Upper lobe of left lung (tissue), 6 donors: ENCODE results near the gene VOPP1. TPM values are rescaled to one million over a fixed set of nuclear protein-coding genes. Genes with fewer than 3 reads are reported as not detected.
A peak's percentile ranks its signal among the peaks of the same experiment; 100 is the strongest.

Experiments
- ATAC-seq, 2 donors: fragments of 200-7000 bp; cut with Tn5 transposase; one replicate each; pipeline ENCODE4 v1.9.1; 2022; ENCODE audit warnings: mild to moderate bottlenecking in 2 of 2, moderate library complexity in 2 of 2; ENCODE audit not compliant: low FRiP score in 2 of 2
- DNase-seq, 2 donors: peaks; one replicate each; pipeline ENCODE4 v3.0.0-alpha.2; 2019 to 2020
- H3K27ac ChIP-seq, 4 donors: fragments of 200-600 bp; sonication (generic); one replicate each; pipeline ENCODE4 v1.5.1; 2016 to 2019
- H3K27me3 ChIP-seq, 4 donors: fragments of 200-600 bp; sonication (generic); one replicate each; pipeline ENCODE4 v1.5.1; 2017 to 2019
- H3K36me3 ChIP-seq, 4 donors: fragments of 200-600 bp; sonication (generic); one replicate each; pipeline ENCODE4 v1.5.1; 2016 to 2019
- H3K4me1 ChIP-seq, 4 donors: fragments of 200-600 bp; sonication (generic); one replicate each; pipeline ENCODE4 v1.5.1; 2018 to 2019
- H3K4me3 ChIP-seq, 4 donors: fragments of 200-600 bp; sonication (generic); one replicate each; pipeline ENCODE4 v1.5.1; 2017 to 2019; ENCODE audit warnings: mild to moderate bottlenecking in 2 of 4, moderate library complexity in 1 of 4
- H3K9me3 ChIP-seq, 4 donors: fragments of 200-600 bp; sonication (generic); one replicate each; pipeline ENCODE4 v1.5.1; 2018 to 2019
- CTCF ChIP-seq, 6 experiments: fragments of 450-650 bp in 4 of 6; fragments of 200-600 bp in 2 of 6; sonication (generic) in 2 of 6; IDR thresholded peaks; one replicate each; pipeline ENCODE4 v1.5.1; 2016 to 2019; ENCODE audit warnings: antibody characterized with exemption in 6 of 6
- EP300 ChIP-seq, 4 donors: sonication (generic); formaldehyde crosslinking; IDR thresholded peaks; one replicate each; pipeline ENCODE4 v1.5.1; 2017; ENCODE audit warnings: antibody characterized with exemption in 4 of 4, control low read depth in 2 of 4
- POLR2A ChIP-seq, 4 donors: fragments of 450-650 bp; IDR thresholded peaks; one replicate each; pipeline ENCODE4 v1.5.1; 2016 to 2017; ENCODE audit warnings: antibody characterized with exemption in 4 of 4, mild to moderate bottlenecking in 2 of 4
- POLR2AphosphoS5 ChIP-seq, 2 donors: sonication (generic); formaldehyde crosslinking; IDR thresholded peaks; one replicate each; pipeline ENCODE4 v1.5.1; 2017; ENCODE audit warnings: antibody characterized with exemption in 2 of 2
- WGBS, 2 donors: methylation state at CpG; one replicate each; pipeline ENCODE4 v1.1.5; 2017 to 2018; 5-methylcytosine and 5-hydroxymethylcytosine counted together
- total RNA-seq, 6 donors: library from RNA; depleted of rRNA in 4 of 6; stranded (reverse); fragments of >200 nt in 4 of 6; gene quantifications; one replicate each; pipeline versions ENCODE4 v1.1.0 to v1.2.1, GENCODE V29; 2016 to 2021
- donor health status: DM: no; HTN: no; CAD: no; lungs with moderate emphysema.
- donor health status: DM: no; HTN: yes; CAD: no; lungs with severe emphysema.

The VOPP1 gene
- total RNA-seq, 6 donors from 2014 or later = 27.2 to 67.6 (median 45.0) TPM

GRCh38 chr7:55534262-55534915, 37.9 kb downstream of the VOPP1 start:
- peaks cover 31 to 48% (median 45%) of the 10 kb centered on the region in 4 donors for H3K4me1 ChIP-seq
- TF ChIP-seq EP300 (IDR thresholded peaks at IDR 0.05) (peak in 1 of 4 donors; percentile 56), POLR2AphosphoS5 (IDR thresholded peaks at IDR 0.05) (peak; percentile 35 to 55), POLR2A (IDR thresholded peaks at IDR 0.05) (no peak)

DNA sequence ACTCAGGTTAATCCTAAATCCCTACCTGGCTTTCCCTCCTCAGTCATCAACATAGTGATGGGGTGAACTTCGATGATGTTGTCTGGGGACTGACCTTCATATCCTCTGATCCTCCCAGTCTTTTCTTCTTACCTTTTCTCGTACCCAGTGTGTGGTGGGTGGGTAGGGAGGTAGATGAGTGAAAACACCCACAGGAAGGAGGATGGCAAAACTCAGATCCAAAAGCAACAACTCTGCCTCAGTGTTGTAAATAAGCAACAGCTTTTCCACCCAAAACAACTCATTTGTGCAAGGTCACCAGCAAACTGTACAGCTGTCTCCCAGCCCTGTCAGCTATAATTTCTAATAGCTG, 38.6 kb downstream of the VOPP1 start:
- Histone ChIP-seq H3K4me1 (peaks cover 31 to 48% (median 45%) of the 10 kb centered on the region in 4 donors), H3K9me3 (no peaks in the 10 kb centered on the region), H3K27ac (peak overlapping the region; percentile 59 to 80 (median 64)), H3K27me3 (no peaks in the 10 kb centered on the region), H3K4me3 (no peak overlapping the region), H3K36me3 (no peaks in the 10 kb centered on the region)
- DNase-seq (no peak), ATAC-seq (no peak)
- TF ChIP-seq POLR2AphosphoS5 (IDR thresholded peaks at IDR 0.05) (no peak), EP300 (IDR thresholded peaks at IDR 0.05) (no peak), CTCF (IDR thresholded peaks at IDR 0.05) (no peak), POLR2A (IDR thresholded peaks at IDR 0.05) (no peak)
- 59 to 75% methylated on average over 2 of the region's 2 CpGs for WGBS, 2 donors

More at GRCh38 chr7:55534262-55534915, 37.9 kb downstream of the VOPP1 start:
- peak; percentile 72 to 81 for ATAC-seq
- H3K36me3 ChIP-seq = no peaks in the 10 kb centered on the region
- no peaks in the 10 kb centered on the region for H3K27me3 ChIP-seq
- no peaks in the 10 kb centered on the region for H3K9me3 ChIP-seq
- H3K4me3 ChIP-seq = no peak overlapping the region
- peak in 1 of 2 donors; percentile 69 for DNase-seq
- peak overlapping the region; percentile 60 to 80 (median 68) for H3K27ac ChIP-seq
- 53 to 63% methylated on average over 8 of the region's 8 CpGs for WGBS, 2 donors

DNA sequence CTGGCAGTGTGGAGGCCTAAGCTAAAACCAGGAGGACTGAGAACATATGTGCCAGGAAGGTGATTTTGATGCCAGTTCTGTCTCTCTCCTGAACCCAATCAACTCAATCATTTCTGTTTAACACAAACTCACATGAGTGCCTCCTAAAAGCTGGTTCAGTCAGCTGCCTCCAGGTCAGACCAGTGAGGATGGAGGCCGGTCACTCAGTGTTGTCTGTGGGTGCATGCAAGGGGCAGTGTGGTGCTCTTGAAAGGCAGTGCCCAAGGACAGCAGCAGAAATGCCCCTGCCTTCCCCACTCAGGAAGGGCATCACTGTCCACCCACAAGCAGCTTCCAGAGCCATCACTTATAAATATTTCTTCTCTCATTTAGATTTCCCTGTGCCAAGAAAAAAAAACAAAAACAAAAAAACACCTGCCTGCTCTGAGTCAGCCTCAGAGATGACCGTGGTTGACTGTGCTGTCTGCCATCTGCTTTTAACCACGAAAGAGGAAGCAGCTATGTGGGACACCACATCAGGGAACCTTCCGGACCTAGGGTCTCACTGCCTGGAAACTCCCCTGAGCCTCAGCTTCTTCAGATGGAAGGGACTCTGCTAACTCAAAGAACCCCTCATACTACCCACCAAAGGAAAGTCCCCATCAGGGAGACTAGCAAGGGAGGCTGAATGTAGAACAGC, 39.1 kb downstream of the VOPP1 start:
- peak; percentile 13 to 38 for TF ChIP-seq POLR2AphosphoS5 (IDR thresholded peaks at IDR 0.05)
- peak in 1 of 4 donors; percentile 10 for TF ChIP-seq EP300 (IDR thresholded peaks at IDR 0.05)
- TF ChIP-seq CTCF (IDR thresholded peaks at IDR 0.05) = no peak
- no peak for TF ChIP-seq POLR2A (IDR thresholded peaks at IDR 0.05)
- Histone ChIP-seq H3K36me3 (no peaks in the 10 kb centered on the region), H3K4me3 (no peak overlapping the region), H3K4me1 (peaks cover 31 to 48% (median 45%) of the 10 kb centered on the region in 4 donors), H3K9me3 (no peaks in the 10 kb centered on the region), H3K27me3 (no peaks in the 10 kb centered on the region), H3K27ac (peak overlapping the region; percentile 59 to 80 (median 64))
- 59 to 75% methylated on average over 4 of the region's 4 CpGs for WGBS, 2 donors
- DNase-seq (peak in 1 of 2 donors; percentile 54), ATAC-seq (peak; percentile 56 to 75)

GRCh38 chr7:55532150-55532917, 40.0 kb downstream of the VOPP1 start:
- H3K36me3 ChIP-seq = no peaks in the 10 kb centered on the region
- TF ChIP-seq POLR2A (IDR thresholded peaks at IDR 0.05) (no peak), POLR2AphosphoS5 (IDR thresholded peaks at IDR 0.05) (no peak), CTCF (IDR thresholded peaks at IDR 0.05) (no peak), EP300 (IDR thresholded peaks at IDR 0.05) (no peak)
- no peaks in the 10 kb centered on the region for H3K27me3 ChIP-seq
- no peak for ATAC-seq
- H3K27ac ChIP-seq = peak overlapping the region in 1 of 4 donors; percentile 80
- no peaks in the 10 kb centered on the region for H3K9me3 ChIP-seq
- no peak overlapping the region for H3K4me3 ChIP-seq
- WGBS, 2 donors = 90 to 91% methylated on average over 8 of the region's 8 CpGs
- DNase-seq = no peak
- peaks cover 31 to 46% (median 40%) of the 10 kb centered on the region in 4 donors for H3K4me1 ChIP-seq

DNA sequence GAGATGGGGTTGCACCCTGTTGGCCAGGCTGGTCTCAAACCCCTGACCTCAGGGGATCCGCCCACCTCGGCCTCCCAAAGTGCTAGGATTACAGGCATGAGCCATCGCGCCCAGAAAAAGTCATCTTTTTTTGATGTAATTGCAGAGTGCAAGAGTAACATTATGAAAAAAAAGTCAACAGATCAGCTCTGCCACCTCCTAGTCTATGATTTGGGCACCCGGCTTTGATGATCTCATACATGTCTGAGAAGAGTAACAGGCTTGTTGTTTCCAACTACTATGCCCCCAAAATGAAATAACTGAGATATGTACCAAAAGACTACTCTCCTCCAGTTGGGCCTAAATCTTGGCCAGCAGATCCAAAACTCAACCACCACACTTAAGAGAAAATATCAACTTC, 40.8 kb downstream of the VOPP1 start:
- H3K27me3 ChIP-seq = no peaks in the 10 kb centered on the region
- DNase-seq (no peak), ATAC-seq (no peak)
- H3K4me1 ChIP-seq = peaks cover 31 to 41% (median 34%) of the 10 kb centered on the region in 4 donors
- WGBS, 2 donors = 94 to 99% methylated on average over 5 of the region's 5 CpGs
- no peaks in the 10 kb centered on the region for H3K9me3 ChIP-seq
- H3K36me3 ChIP-seq = no peaks in the 10 kb centered on the region
- no peak overlapping the region for H3K27ac ChIP-seq
- H3K4me3 ChIP-seq = no peak overlapping the region
- TF ChIP-seq POLR2A (IDR thresholded peaks at IDR 0.05) (no peak), POLR2AphosphoS5 (IDR thresholded peaks at IDR 0.05) (no peak), CTCF (IDR thresholded peaks at IDR 0.05) (no peak), EP300 (IDR thresholded peaks at IDR 0.05) (no peak)
